ENCODE measurements around the gene DNAH6. TPM values are rescaled to one million over a fixed set of nuclear protein-coding genes. Genes with fewer than 3 reads are reported as not detected.

DNAH6 gene
- total RNA-seq, 1 donor from 2014 or later = 0.81 TPM

- intact Hi-C loops (cut with micrococcal nuclease) = no loop called here
These were observed 171.3 kb downstream of the DNAH6 start for GRCh38 chr2:84687498-84688149.

GRCh38 chr2:84690225-84690624 lies 173.9 kb downstream of the DNAH6 start:
- intact Hi-C loops (cut with micrococcal nuclease) = loop anchor here (5.0 kb wide), 1 partner anchor 157 kb away; no protein-coding TSS in a partner anchor

GRCh38 chr2:84694088-84694622 lies 177.9 kb downstream of the DNAH6 start:
- intact Hi-C loops (cut with micrococcal nuclease) = loop anchor here (1.0 to 5.0 kb wide), 2 partner anchors 153 to 199 kb away; no protein-coding TSS in a partner anchor

- intact Hi-C loops (cut with micrococcal nuclease) = no loop called here
These were observed 181.6 kb downstream of the DNAH6 start for GRCh38 chr2:84697895-84698294.

GRCh38 chr2:84700006-84700405 lies 183.7 kb downstream of the DNAH6 start:
- intact Hi-C loops (cut with micrococcal nuclease) = no loop called here

GRCh38 chr2:84701880-84702279 lies 185.6 kb downstream of the DNAH6 start:
- intact Hi-C loops (cut with micrococcal nuclease) = no loop called here

GRCh38 chr2:84702941-84703340 lies 186.6 kb downstream of the DNAH6 start:
- intact Hi-C loops (cut with micrococcal nuclease) = no loop called here

GRCh38 chr2:84703831-84704230 lies 187.5 kb downstream of the DNAH6 start:
- intact Hi-C loops (cut with micrococcal nuclease) = no loop called here

GRCh38 chr2:84704505-84705244 lies 188.4 kb downstream of the DNAH6 start:
- intact Hi-C loops (cut with micrococcal nuclease) = no loop called here

GRCh38 chr2:84705858-84706257 lies 189.6 kb downstream of the DNAH6 start:
- intact Hi-C loops (cut with micrococcal nuclease) = no loop called here

- intact Hi-C loops (cut with micrococcal nuclease) = no loop called here
These were observed 192.1 kb downstream of the DNAH6 start for GRCh38 chr2:84708442-84708841.

- intact Hi-C loops (cut with micrococcal nuclease) = no loop called here
These were observed 195.4 kb downstream of the DNAH6 start for GRCh38 chr2:84711651-84712050.

GRCh38 chr2:84713441-84713840 lies 197.1 kb downstream of the DNAH6 start:
- intact Hi-C loops (cut with micrococcal nuclease) = no loop called here

GRCh38 chr2:84716564-84716963 lies 200.3 kb downstream of the DNAH6 start:
- intact Hi-C loops (cut with micrococcal nuclease) = no loop called here

- intact Hi-C loops (cut with micrococcal nuclease) = no loop called here
These were observed 201.0 kb downstream of the DNAH6 start for GRCh38 chr2:84717302-84717701.

- intact Hi-C loops (cut with micrococcal nuclease) = no loop called here
These were observed 203.1 kb downstream of the DNAH6 start for GRCh38 chr2:84719434-84719833.

GRCh38 chr2:84723831-84724230 lies 207.5 kb downstream of the DNAH6 start:
- intact Hi-C loops (cut with micrococcal nuclease) = no loop called here

GRCh38 chr2:84725717-84726116 lies 209.4 kb downstream of the DNAH6 start:
- intact Hi-C loops (cut with micrococcal nuclease) = no loop called here

GRCh38 chr2:84727315-84727714 lies 211.0 kb downstream of the DNAH6 start:
- intact Hi-C loops (cut with micrococcal nuclease) = no loop called here

GRCh38 chr2:84729224-84729623 lies 212.9 kb downstream of the DNAH6 start:
- intact Hi-C loops (cut with micrococcal nuclease) = no loop called here

GRCh38 chr2:84731185-84731584 lies 214.9 kb downstream of the DNAH6 start:
- intact Hi-C loops (cut with micrococcal nuclease) = no loop called here

Data from T-helper 1 cell treated with Interleukin-12 subunit alpha and Interleukin-12 subunit beta and Interleukin-4 antibody, amounts not matched to agents 30 ng/mL and 1 ng/mL, for 36 hours (primary cell).